OCI-LY1 (cell line): Measurements from ENCODE around the gene DNAH8.

Source experiments
- H2AFZ ChIP-seq: fragments of 200-600 bp; sonication (generic), shearing (Covaris generic); 2 replicates; pipeline ENCODE4 v1.6.0; 2014; ENCODE audit warnings: antibody characterized with exemption, mild to moderate bottlenecking, low read length
- H3F3A ChIP-seq: fragments of 200-600 bp; sonication (generic), shearing (Covaris generic); 2 replicates; pipeline ENCODE4 v1.6.0; 2014; ENCODE audit warnings: mild to moderate bottlenecking, antibody characterized with exemption, low read length, moderate library complexity; ENCODE audit not compliant: insufficient read depth
- H3K27ac ChIP-seq: fragments of 200-600 bp; sonication (generic); 2 replicates; pipeline ENCODE4 v1.5.1; 2014; ENCODE audit warnings: low read length, mixed run types, mild to moderate bottlenecking, low read depth; ENCODE audit not compliant: poor library complexity, severe bottlenecking
- H3K27me3 ChIP-seq: fragments of 200-600 bp; sonication (generic); 2 replicates; pipeline ENCODE4 v1.6.0; 2014; ENCODE audit warnings: antibody characterized with exemption, mild to moderate bottlenecking, low read length, moderate library complexity; ENCODE audit not compliant: insufficient read depth
- H3K36me3 ChIP-seq: fragments of 200-600 bp; sonication (generic); 2 replicates; pipeline ENCODE4 v1.6.1; 2014; ENCODE audit warnings: mild to moderate bottlenecking, antibody characterized with exemption, low read length, moderate library complexity, mixed read lengths; ENCODE audit not compliant: insufficient read depth
- H3K4me1 ChIP-seq: fragments of 200-600 bp; sonication (generic); 2 replicates; pipeline ENCODE4 v1.5.1; 2014; ENCODE audit warnings: mild to moderate bottlenecking, low read length, moderate library complexity; ENCODE audit not compliant: insufficient read depth, severe bottlenecking
- H3K4me2 ChIP-seq: fragments of 200-600 bp; sonication (generic), shearing (Covaris generic); 2 replicates; pipeline ENCODE4 v1.6.1; 2014; ENCODE audit warnings: low read length
- H3K4me3 ChIP-seq: fragments of 200-600 bp; sonication (generic); 2 replicates; pipeline ENCODE4 v1.5.1; 2014; ENCODE audit warnings: low read length, low read depth, mild to moderate bottlenecking, mixed read lengths; ENCODE audit not compliant: poor library complexity, severe bottlenecking
- H3K79me2 ChIP-seq: fragments of 200-600 bp; shearing (Covaris generic); 2 replicates; pipeline ENCODE4 v1.6.1; 2016; ENCODE audit warnings: mixed run types, low read length, mixed read lengths; ENCODE audit not compliant: insufficient read depth
- H3K9ac ChIP-seq: fragments of 200-600 bp; sonication (generic), shearing (Covaris generic); 2 replicates; pipeline ENCODE4 v1.6.1; 2014; ENCODE audit warnings: mild to moderate bottlenecking, low read length, mixed read lengths
- H3K9me2 ChIP-seq: fragments of 200-600 bp; sonication (generic), shearing (Covaris generic); 2 replicates; pipeline ENCODE4 v1.6.1; 2014; ENCODE audit warnings: low read depth, mild to moderate bottlenecking, low read length, mixed read lengths
- H3K9me3 ChIP-seq: fragments of 200-600 bp; shearing (Covaris generic); 2 replicates; pipeline ENCODE4 v1.6.1; 2014; ENCODE audit warnings: low read length, mixed read lengths
- H4K20me1 ChIP-seq: fragments of 200-600 bp; sonication (generic), shearing (Covaris generic); 2 replicates; pipeline ENCODE4 v1.6.0; 2016; ENCODE audit warnings: mild to moderate bottlenecking, low read length; ENCODE audit not compliant: insufficient read depth
- CTCF ChIP-seq: fragments of 200-600 bp; sonication (generic), shearing (Covaris generic); IDR thresholded peaks from 2 replicates; pipeline ENCODE4 v1.5.1; 2017; ENCODE audit warnings: mild to moderate bottlenecking, antibody characterized with exemption, low read length, moderate library complexity, mixed read lengths
- EZH2 ChIP-seq: fragments of 200-600 bp; sonication (generic), shearing (Covaris generic); IDR thresholded peaks from 2 replicates; pipeline ENCODE4 v1.8.0; 2017; ENCODE audit warnings: borderline replicate concordance, mixed run types, mild to moderate bottlenecking, antibody characterized with exemption, low read length, moderate library complexity, mixed read lengths

The DNAH8 gene

GRCh38 chr6:38789256-38789655 is 74.1 kb downstream of the DNAH8 start:
- Histone ChIP-seq H3K9me3 (no peaks in the 10 kb centered on the region), H3F3A (no peaks in the 10 kb centered on the region), H3K4me1 (peaks cover 6% of the 10 kb centered on the region)

GRCh38 chr6:38792356-38792755 is 77.2 kb downstream of the DNAH8 start:
- Histone ChIP-seq H4K20me1 (no peaks in the 10 kb centered on the region), H3K4me1 (no peaks in the 10 kb centered on the region), H3K79me2 (no peaks in the 10 kb centered on the region), H3F3A (no peaks in the 10 kb centered on the region), H3K27me3 (no peaks in the 10 kb centered on the region), H3K4me3 (no peak overlapping the region), H3K36me3 (no peaks in the 10 kb centered on the region), H3K9me3 (no peaks in the 10 kb centered on the region), H3K27ac (no peak overlapping the region), H3K9me2 (no peaks in the 10 kb centered on the region), H2AFZ (no peak overlapping the region), H3K4me2 (no peak overlapping the region), H3K9ac (no peak overlapping the region)
- no peak for TF ChIP-seq CTCF
- TF ChIP-seq EZH2 = no peak

More at GRCh38 chr6:38789256-38789655, 74.1 kb downstream of the DNAH8 start:
- Histone ChIP-seq H3K27ac (no peak overlapping the region), H3K4me2 (no peak overlapping the region), H3K79me2 (no peaks in the 10 kb centered on the region), H4K20me1 (no peaks in the 10 kb centered on the region), H3K9ac (no peak overlapping the region), H2AFZ (no peak overlapping the region), H3K27me3 (no peaks in the 10 kb centered on the region), H3K9me2 (no peaks in the 10 kb centered on the region), H3K4me3 (no peak overlapping the region), H3K36me3 (no peaks in the 10 kb centered on the region)
- TF ChIP-seq CTCF = no peak
- TF ChIP-seq EZH2 = no peak

- TF ChIP-seq EZH2 (no peak), CTCF (no peak)
- Histone ChIP-seq H3K9me2 (no peaks in the 10 kb centered on the region), H4K20me1 (no peaks in the 10 kb centered on the region), H3K4me1 (no peaks in the 10 kb centered on the region), H3K9ac (no peak overlapping the region), H3K4me3 (no peak overlapping the region), H3K36me3 (no peaks in the 10 kb centered on the region), H3K27ac (no peak overlapping the region), H3F3A (no peaks in the 10 kb centered on the region), H3K9me3 (no peaks in the 10 kb centered on the region), H3K27me3 (0 out of 2 replicates have a peak, but pooled peaks cover 4% of the 10 kb centered on the region), H3K4me2 (no peak overlapping the region), H2AFZ (no peak overlapping the region), H3K79me2 (no peaks in the 10 kb centered on the region)
These were observed 79.6 kb downstream of the DNAH8 start for GRCh38 chr6:38794682-38795081.
